Brain pericyte (primary cell): ENCODE data around the gene PLPP3.

Experiments
- DNase-seq: peaks from one replicate; pipeline ENCODE4 v3.0.0-alpha.2; 2012; ENCODE audit warnings: low read depth, low spot score

The PLPP3 gene

GRCh38 chr1:56547977-56548376, 31.4 kb downstream of the PLPP3 start:
- DNase-seq, result no peak

GRCh38 chr1:56547473-56547872, 31.9 kb downstream of the PLPP3 start:
- no peak for DNase-seq

DNA sequence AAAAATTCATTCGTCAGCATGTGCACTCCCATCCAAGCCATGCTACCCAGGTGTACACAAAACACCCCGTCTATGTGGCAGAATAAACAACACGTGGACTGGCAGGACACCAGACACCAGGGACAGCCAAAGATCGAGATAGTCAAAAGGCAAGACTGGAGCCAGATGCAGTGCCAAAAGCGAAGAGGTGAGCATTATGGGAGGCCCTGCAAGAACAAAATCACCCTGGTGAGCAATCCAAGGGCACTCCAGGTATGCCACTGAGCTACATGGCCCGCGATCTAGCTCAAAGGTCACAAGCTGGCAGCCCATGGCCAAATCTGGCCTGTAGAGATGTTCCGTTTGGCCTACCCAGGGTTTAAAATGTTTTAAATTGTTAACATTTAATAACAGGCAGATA, 33.7 kb downstream of the PLPP3 start:
- no peak for DNase-seq

DNA sequence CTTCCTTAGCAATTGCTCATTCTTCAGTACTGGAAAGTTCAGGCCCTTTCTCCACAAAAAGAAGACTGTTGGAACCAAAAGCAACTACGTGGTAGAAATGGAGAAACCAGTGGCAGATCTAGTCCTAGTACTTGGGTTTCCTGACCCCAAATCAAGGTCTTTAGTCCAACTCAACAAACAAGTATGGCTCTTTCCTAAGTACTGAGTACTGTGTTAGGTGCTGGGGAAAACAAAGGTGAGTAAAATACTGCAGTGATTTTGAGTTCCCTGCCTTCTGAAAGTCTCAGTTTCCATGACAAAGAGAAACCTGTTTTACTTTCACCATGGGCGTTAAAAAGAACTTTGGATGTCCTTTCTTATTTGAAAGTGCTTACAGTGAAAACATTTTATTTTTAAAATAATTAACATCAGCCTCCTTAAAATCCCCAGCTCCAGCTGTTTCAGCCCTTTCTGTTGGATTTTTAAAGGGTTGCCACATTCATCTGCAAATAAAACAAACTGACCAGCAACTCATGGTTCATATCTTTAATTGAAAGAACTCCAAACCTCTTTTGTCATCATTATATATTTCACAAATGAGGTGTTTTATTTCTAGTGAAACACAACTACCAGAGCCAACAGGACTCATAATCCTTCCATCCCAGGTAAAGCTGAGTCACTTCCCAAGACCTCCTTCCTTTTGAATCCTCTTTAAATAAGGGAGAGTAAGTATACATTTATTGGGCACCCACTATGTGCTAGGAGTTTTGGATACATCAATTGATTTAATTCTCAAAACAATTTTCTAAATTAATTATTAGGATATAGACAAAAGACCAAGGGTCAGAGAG, 35.4 kb downstream of the PLPP3 start:
- DNase-seq, result no peak

DNA sequence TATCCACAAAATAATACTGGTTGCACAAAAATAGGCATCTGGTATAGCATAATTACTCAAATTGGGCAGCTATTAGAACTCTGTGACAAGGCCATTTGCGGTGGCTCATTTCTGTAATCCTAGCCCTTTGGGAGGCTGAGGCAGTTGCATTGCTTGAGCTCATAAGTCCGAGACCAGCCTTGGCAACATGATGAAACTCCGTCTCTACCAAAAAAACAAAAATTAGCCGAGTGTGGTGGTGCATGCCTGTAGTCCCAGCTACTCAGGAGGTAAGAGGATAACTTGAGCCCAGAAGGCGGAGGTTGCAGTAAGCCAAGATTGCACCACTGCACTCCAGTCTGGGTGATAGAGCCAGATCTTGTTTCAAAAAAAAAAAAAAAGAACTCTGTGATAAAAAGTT, 36.7 kb downstream of the PLPP3 start:
- DNase-seq, result no peak

GRCh38 chr1:56541408-56541807, 38.0 kb downstream of the PLPP3 start:
- no peak for DNase-seq

GRCh38 chr1:56540467-56540866, 38.9 kb downstream of the PLPP3 start:
- DNase-seq, result no peak

DNA sequence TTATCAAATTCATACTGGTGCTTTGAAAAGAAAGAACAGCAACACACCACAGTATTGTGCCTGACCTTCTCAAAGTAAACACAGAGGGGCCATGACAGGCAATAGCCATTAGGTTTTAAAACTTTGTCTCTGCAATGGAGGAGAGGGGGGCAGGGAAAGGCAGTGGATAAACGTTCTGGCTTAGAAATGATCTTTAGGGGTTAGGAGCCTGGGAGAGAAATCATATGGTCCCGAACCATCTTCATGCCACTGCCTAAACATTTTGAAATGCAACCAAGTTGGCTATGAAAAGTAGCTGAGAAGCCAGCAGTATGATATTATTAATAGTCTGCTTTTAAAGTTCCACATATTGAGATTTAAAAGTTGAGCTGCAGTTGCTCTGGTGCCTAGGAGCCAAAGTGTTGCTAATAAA, 39.8 kb downstream of the PLPP3 start:
- no peak for DNase-seq

DNA sequence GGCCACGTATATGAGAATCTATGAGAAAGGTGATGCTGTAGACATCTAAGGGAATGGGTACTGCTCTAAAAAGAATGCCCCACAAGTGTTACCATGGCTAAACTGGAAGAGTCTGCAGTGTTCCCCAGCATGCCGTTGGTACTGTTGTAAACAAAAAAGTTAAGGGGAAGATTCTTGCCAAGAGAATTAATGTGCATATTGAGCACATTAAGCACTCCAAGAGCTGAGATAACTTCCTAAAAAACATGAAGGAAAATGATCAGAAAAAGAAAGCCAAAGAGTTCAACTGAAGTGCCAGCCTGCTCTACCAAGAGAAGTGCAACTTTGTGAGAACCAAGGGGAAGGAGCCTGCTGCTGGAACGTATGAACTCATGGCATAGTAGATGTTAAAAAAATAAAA, 40.8 kb downstream of the PLPP3 start:
- no peak for DNase-seq

DNA sequence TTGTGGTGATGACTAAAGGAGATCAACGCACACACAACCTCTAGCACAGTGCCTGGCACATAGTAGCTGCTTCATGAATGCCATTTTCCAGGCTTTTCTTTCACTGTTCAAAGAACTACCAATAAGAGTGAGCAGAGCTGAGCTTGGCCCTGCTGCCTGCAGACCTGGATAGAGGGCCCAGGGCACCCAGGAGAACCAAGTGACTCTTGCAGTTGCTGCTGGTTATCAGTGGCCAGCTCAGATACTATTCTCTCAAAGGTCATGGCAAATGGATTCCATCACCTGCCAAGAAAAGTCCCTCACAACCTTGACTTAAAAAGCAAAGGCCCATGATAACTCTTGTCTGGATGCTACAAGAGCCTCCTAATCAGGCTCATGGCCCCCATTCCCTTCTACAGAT, 41.7 kb downstream of the PLPP3 start:
- no peak for DNase-seq

DNA sequence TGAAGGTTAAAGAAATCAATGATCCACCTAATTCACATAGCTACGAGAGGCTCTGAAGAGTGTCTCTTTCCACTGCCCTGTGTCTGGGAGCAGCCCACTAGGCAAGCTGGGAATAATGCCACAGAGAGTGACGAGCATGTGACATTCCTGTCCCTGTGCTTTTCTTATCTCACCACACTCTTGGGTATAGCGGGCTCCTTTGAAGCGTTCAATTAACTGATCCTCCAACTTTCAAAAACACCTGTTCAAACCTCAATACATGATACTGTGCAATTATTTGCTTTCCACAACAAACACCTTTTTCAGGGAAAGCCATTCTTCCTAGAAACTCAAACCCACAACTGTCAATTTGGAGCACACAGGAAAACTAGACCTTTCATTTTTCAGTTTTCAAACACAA, 43.4 kb downstream of the PLPP3 start:
- no peak for DNase-seq

DNA sequence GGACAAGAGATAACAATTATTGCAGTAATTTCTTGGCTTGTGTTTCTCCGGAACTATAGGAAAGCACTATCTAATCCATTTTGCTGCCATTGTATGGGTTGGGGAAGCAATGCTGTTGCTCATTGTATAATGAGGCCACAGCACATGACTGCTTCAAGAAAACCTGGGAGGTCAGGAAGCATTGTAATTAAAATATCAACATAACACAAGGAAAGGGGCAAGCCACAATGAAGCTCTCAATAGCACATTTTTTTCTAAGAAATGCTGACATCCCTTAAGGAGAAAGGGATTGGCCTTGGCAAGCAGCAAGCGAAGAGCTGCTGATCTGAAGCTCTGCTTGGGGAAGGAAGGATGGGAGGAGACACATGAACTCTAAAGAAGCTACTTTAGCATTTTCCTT, 44.0 kb downstream of the PLPP3 start:
- DNase-seq, result no peak

GRCh38 chr1:56534130-56534651, 45.2 kb downstream of the PLPP3 start:
- no peak for DNase-seq

DNA sequence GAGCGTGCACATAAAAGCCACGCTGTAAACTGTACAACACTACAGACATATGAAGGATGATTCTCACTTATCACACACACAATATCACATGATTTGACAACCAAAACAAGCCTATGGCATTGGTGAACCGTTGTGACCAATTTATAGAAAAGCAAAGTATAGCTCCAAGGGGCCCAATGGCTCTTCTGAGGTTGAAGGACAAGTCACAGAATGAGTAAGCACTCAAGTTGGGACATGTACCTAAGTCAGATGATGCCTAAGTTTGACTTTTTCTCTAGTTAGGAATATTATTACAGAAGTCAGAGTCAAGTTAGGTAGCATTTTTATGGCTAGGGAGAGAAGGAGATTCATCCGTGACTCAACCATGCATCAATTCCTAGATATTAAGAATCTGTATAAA, 45.7 kb downstream of the PLPP3 start:
- DNase-seq, result no peak

DNA sequence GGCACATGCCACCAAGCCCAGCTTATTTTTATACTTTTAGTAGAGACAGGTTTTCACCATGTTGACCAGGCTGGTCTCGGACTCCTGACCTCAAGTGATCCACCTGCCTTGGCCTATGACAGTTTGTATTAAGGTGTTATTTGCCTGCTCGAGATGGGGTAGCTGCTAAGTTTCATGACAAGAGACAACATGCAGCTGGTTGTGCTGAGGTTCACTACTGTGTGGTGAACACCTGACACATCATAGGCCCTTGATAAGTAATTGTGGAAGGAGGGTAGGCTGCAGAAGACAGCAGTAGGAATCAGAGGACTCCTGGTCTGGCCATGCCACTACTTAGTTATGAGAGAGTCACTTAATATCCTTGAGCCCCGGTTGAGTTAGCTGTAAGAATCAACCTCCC, 46.2 kb downstream of the PLPP3 start:
- no peak for DNase-seq

- peak; percentile 24 for DNase-seq
Measured at GRCh38 chr1:56532350-56532683, 47.0 kb downstream of the PLPP3 start.

GRCh38 chr1:56531624-56532349, 47.6 kb downstream of the PLPP3 start:
- no peak for DNase-seq

GRCh38 chr1:56529801-56530200, 49.6 kb downstream of the PLPP3 start:
- no peak for DNase-seq

DNA sequence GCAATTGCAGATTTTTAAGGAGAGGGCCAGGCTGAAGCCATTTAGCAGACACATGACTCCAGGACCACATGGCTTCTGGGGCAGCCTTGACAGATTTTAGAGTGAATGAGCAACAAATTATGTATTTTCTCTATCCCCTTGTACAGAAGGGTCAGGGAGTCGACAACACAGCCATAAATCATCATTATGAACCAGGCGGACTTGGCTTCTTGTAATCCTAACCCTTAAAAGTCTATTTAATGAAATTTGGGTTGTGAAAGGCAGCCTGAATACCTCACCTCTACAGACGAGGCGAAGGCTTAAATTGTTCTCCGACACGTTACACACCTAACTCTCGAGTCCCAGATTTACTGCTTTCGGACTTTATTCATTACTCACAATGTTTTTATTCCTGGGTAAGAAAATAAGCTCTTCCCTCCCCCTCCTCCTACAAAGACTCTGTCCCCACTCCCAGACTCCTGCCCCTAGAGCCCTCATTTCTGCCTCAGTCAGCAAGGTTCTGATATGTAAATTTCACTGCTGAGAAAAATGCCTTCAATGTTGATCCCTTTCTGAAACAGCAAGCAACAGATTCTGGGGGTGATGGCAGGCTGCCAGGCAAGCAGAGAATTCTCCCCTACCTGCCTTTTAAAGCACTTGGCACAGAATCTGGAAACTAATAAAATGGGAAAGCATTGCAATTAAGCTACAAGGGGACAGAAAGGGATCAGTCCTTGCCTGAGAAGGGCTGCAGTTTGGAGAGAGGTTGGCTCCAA, 51.6 kb downstream of the PLPP3 start:
- DNase-seq, result no peak

- DNase-seq, result no peak
Measured at GRCh38 chr1:56526571-56527174, 52.7 kb downstream of the PLPP3 start.

DNA sequence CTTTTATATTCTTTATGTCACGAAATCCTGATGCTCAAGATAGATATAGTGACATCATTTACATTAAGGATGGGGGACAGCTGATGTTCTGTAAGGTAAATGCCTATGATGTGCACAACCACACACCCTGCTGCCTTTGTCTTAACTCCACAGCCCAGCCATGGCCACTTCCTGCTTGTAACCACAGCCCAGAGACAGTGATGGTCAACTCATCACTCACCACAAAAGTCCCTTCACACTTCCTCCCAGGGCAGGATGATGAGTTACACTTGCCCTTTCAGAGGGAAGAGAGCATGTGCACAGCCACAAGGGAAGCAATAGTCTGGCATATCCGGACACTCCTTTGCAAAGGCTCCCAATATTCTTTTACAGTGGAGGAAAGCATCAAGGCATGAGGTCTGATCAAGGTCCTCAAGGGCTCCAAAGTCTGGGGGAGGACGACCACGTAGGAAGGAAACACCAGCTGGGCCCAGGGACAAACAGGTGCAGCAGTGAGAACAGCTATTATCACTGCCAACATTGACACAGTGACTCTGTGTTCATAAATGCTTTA, 53.8 kb downstream of the PLPP3 start:
- DNase-seq, result no peak

DNA sequence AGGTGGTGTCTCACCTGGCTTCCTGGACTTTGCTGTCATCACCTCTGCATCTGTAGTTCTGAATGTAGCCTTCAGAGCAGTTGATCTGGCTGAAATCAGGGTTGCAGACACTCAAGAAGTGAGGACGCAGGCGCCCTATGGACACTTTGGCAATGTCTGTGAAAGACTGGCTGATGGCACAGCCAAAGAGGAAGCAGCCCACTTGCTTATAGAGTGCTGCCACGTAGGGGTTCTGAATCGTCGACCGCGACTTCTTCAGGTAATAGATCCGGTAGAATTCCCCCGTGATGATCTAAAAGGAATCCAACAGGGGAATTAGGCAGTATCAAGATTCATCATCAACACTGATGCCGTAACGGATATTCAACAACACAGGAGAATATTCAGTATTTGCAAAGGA, 55.1 kb downstream of the PLPP3 start:
- no peak for DNase-seq
